HepG2 (cell line): Measurements from ENCODE around the gene SLCO3A1.

Source experiments
- AGO2 ChIP-seq: fragments of 200-400 bp; formaldehyde crosslinking; optimal IDR thresholded peaks from 2 replicates; pipeline ENCODE3; 2017; ENCODE audit warnings: mild to moderate bottlenecking, low read depth, low read length, moderate library complexity
- CHCHD3 ChIP-seq: sonication (generic); formaldehyde crosslinking; IDR thresholded peaks from 2 replicates; pipeline ENCODE4 v1.8.0; 2022; ENCODE audit warnings: mild to moderate bottlenecking, missing genetic modification reagents, moderate library complexity
- DPF2 ChIP-seq: sonication (generic); formaldehyde crosslinking; IDR thresholded peaks from 2 replicates; pipeline ENCODE4 v1.4.0; 2020; ENCODE audit warnings: mild to moderate bottlenecking, low read depth, missing genetic modification reagents, borderline replicate concordance
- MED1 ChIP-seq: sonication (generic); formaldehyde crosslinking; IDR thresholded peaks from 2 replicates; pipeline ENCODE4 v1.4.0; 2020; ENCODE audit warnings: missing genetic modification reagents
- POLR2A ChIP-seq, 2 experiments: IDR thresholded peaks; 2 replicates each; pipeline ENCODE4 v1.6.1; 2011; ENCODE audit warnings: low read depth in 2 of 2, low read length in 2 of 2, mild to moderate bottlenecking in 1 of 2, moderate library complexity in 1 of 2; ENCODE audit not compliant: insufficient read depth in 1 of 2
- PRMT3 ChIP-seq: sonication (generic); formaldehyde crosslinking; IDR thresholded peaks from 2 replicates; pipeline ENCODE4 v1.8.1; 2022; ENCODE audit warnings: low read depth, mild to moderate bottlenecking, moderate library complexity, missing genetic modification reagents, borderline replicate concordance
- ZNF292 ChIP-seq: sonication (generic); formaldehyde crosslinking; IDR thresholded peaks from 2 replicates; pipeline ENCODE4 v1.8.1; 2022; ENCODE audit warnings: mild to moderate bottlenecking, low read depth, missing genetic modification reagents, borderline replicate concordance
- TF ChIP-seq, protein P1 (sequence below): sonication (generic); formaldehyde crosslinking; IDR thresholded peaks from 2 replicates; pipeline ENCODE4 v1.4.0; 2020; ENCODE audit warnings: missing genetic modification reagents
- TF ChIP-seq, protein P2 (sequence below): sonication (generic); formaldehyde crosslinking; IDR thresholded peaks from 2 replicates; pipeline ENCODE4 v1.4.0; 2020; ENCODE audit warnings: mild to moderate bottlenecking, missing genetic modification reagents
- TF ChIP-seq, protein P3 (sequence below): sonication (generic); formaldehyde crosslinking; IDR thresholded peaks from 2 replicates; pipeline ENCODE4 v1.5.0; 2020; ENCODE audit warnings: mild to moderate bottlenecking, missing genetic modification reagents, moderate library complexity
- TF ChIP-seq, protein P4 (sequence below): sonication (generic); formaldehyde crosslinking; IDR thresholded peaks from 2 replicates; pipeline ENCODE4 v1.4.0; 2020; ENCODE audit warnings: missing genetic modification reagents; ENCODE audit errors: not compliant biosample characterization
- TF ChIP-seq, protein P5 (sequence below): sonication (generic); formaldehyde crosslinking; IDR thresholded peaks from 2 replicates; pipeline ENCODE4 v1.4.0; 2020; ENCODE audit warnings: missing genetic modification reagents, mild to moderate bottlenecking, borderline replicate concordance
- TF ChIP-seq, protein P6 (sequence below): sonication (generic); formaldehyde crosslinking; IDR thresholded peaks from 2 replicates; pipeline ENCODE4 v1.4.0; 2020; ENCODE audit warnings: missing genetic modification reagents

DNA sequence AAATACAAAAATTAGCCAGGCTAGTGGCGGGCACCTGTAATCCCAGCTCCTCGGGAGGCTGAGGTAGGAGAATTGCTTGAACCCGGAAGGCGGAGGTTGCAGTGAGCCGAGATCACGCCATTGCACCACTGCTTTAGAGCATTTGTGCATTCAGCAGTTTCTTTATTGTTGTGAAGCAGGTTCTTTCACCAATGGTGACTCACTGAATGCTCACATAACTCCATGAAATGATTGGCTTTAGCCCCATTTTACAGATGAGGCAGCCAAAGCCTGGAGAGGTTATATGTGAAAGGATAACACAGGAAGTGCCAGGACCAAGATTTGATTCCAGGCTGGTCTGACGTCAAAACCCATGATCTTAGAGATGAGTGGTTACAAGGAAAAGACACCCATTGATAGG lies 195.2 kb downstream of the SLCO3A1 start:
- TF ChIP-seq ZNF292 (CRISPR knock-in tag) = no peak
- no peak for TF ChIP-seq DPF2 (CRISPR knock-in tag)
- TF ChIP-seq, protein P1, sequence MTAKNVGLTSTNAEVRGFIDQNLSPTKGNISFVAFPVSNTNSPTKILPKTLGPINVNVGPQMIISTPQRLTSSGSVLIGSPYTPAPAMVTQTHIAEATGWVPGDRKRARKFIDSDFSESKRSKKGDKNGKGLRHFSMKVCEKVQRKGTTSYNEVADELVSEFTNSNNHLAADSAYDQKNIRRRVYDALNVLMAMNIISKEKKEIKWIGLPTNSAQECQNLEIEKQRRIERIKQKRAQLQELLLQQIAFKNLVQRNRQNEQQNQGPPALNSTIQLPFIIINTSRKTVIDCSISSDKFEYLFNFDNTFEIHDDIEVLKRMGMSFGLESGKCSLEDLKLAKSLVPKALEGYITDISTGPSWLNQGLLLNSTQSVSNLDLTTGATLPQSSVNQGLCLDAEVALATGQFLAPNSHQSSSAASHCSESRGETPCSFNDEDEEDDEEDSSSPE = no peak
- TF ChIP-seq, protein P2, sequence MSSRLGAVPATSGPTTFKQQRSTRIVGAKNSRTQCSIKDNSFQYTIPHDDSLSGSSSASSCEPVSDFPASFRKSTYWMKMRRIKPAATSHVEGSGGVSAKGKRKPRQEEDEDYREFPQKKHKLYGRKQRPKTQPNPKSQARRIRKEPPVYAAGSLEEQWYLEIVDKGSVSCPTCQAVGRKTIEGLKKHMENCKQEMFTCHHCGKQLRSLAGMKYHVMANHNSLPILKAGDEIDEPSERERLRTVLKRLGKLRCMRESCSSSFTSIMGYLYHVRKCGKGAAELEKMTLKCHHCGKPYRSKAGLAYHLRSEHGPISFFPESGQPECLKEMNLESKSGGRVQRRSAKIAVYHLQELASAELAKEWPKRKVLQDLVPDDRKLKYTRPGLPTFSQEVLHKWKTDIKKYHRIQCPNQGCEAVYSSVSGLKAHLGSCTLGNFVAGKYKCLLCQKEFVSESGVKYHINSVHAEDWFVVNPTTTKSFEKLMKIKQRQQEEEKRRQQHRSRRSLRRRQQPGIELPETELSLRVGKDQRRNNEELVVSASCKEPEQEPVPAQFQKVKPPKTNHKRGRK (CRISPR knock-in tag) = no peak
- TF ChIP-seq, protein P3, sequence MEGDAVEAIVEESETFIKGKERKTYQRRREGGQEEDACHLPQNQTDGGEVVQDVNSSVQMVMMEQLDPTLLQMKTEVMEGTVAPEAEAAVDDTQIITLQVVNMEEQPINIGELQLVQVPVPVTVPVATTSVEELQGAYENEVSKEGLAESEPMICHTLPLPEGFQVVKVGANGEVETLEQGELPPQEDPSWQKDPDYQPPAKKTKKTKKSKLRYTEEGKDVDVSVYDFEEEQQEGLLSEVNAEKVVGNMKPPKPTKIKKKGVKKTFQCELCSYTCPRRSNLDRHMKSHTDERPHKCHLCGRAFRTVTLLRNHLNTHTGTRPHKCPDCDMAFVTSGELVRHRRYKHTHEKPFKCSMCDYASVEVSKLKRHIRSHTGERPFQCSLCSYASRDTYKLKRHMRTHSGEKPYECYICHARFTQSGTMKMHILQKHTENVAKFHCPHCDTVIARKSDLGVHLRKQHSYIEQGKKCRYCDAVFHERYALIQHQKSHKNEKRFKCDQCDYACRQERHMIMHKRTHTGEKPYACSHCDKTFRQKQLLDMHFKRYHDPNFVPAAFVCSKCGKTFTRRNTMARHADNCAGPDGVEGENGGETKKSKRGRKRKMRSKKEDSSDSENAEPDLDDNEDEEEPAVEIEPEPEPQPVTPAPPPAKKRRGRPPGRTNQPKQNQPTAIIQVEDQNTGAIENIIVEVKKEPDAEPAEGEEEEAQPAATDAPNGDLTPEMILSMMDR (CRISPR knock-in tag) = no peak
- no peak for TF ChIP-seq MED1 (CRISPR knock-in tag)
- no peak for TF ChIP-seq AGO2
- TF ChIP-seq, protein P4, sequence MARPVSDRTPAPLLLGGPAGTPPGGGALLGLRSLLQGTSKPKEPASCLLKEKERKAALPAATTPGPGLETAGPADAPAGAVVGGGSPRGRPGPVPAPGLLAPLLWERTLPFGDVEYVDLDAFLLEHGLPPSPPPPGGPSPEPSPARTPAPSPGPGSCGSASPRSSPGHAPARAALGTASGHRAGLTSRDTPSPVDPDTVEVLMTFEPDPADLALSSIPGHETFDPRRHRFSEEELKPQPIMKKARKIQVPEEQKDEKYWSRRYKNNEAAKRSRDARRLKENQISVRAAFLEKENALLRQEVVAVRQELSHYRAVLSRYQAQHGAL = no peak
- TF ChIP-seq, protein P5, sequence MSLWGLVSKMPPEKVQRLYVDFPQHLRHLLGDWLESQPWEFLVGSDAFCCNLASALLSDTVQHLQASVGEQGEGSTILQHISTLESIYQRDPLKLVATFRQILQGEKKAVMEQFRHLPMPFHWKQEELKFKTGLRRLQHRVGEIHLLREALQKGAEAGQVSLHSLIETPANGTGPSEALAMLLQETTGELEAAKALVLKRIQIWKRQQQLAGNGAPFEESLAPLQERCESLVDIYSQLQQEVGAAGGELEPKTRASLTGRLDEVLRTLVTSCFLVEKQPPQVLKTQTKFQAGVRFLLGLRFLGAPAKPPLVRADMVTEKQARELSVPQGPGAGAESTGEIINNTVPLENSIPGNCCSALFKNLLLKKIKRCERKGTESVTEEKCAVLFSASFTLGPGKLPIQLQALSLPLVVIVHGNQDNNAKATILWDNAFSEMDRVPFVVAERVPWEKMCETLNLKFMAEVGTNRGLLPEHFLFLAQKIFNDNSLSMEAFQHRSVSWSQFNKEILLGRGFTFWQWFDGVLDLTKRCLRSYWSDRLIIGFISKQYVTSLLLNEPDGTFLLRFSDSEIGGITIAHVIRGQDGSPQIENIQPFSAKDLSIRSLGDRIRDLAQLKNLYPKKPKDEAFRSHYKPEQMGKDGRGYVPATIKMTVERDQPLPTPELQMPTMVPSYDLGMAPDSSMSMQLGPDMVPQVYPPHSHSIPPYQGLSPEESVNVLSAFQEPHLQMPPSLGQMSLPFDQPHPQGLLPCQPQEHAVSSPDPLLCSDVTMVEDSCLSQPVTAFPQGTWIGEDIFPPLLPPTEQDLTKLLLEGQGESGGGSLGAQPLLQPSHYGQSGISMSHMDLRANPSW (CRISPR knock-in tag) = no peak
- TF ChIP-seq CHCHD3 (CRISPR knock-in tag) = no peak
- TF ChIP-seq POLR2A (IDR thresholded peaks at IDR 0.05; ENCODE audit: insufficient read depth in 1 of 2, low read depth in 2 of 2, low read length in 2 of 2) = no peak
- TF ChIP-seq PRMT3 (CRISPR knock-in tag) = no peak
- TF ChIP-seq, protein P6, sequence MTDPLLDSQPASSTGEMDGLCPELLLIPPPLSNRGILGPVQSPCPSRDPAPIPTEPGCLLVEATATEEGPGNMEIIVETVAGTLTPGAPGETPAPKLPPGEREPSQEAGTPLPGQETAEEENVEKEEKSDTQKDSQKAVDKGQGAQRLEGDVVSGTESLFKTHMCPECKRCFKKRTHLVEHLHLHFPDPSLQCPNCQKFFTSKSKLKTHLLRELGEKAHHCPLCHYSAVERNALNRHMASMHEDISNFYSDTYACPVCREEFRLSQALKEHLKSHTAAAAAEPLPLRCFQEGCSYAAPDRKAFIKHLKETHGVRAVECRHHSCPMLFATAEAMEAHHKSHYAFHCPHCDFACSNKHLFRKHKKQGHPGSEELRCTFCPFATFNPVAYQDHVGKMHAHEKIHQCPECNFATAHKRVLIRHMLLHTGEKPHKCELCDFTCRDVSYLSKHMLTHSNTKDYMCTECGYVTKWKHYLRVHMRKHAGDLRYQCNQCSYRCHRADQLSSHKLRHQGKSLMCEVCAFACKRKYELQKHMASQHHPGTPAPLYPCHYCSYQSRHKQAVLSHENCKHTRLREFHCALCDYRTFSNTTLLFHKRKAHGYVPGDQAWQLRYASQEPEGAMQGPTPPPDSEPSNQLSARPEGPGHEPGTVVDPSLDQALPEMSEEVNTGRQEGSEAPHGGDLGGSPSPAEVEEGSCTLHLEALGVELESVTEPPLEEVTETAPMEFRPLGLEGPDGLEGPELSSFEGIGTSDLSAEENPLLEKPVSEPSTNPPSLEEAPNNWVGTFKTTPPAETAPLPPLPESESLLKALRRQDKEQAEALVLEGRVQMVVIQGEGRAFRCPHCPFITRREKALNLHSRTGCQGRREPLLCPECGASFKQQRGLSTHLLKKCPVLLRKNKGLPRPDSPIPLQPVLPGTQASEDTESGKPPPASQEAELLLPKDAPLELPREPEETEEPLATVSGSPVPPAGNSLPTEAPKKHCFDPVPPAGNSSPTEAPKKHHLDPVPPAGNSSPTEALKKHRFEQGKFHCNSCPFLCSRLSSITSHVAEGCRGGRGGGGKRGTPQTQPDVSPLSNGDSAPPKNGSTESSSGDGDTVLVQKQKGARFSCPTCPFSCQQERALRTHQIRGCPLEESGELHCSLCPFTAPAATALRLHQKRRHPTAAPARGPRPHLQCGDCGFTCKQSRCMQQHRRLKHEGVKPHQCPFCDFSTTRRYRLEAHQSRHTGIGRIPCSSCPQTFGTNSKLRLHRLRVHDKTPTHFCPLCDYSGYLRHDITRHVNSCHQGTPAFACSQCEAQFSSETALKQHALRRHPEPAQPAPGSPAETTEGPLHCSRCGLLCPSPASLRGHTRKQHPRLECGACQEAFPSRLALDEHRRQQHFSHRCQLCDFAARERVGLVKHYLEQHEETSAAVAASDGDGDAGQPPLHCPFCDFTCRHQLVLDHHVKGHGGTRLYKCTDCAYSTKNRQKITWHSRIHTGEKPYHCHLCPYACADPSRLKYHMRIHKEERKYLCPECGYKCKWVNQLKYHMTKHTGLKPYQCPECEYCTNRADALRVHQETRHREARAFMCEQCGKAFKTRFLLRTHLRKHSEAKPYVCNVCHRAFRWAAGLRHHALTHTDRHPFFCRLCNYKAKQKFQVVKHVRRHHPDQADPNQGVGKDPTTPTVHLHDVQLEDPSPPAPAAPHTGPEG = no peak
